Activated naive CD8-positive, alpha-beta T cell treated with anti-CD3 and anti-CD28 coated beads for 36 hours (primary cell): ENCODE measurements around the gene KIAA1958. TPM values are rescaled to one million over a fixed set of nuclear protein-coding genes. Genes with fewer than 3 reads are reported as not detected.

Experiments
- DNase-seq: peaks from one replicate; pipeline ENCODE4 v3.0.0; 2021
- H3K27ac Mint-ChIP-seq: one replicate; pipeline ENCODE4 v1.8.0; 2022; ENCODE audit warnings: mild to moderate bottlenecking, moderate library complexity, mixed read lengths
- H3K27me3 Mint-ChIP-seq: one replicate; pipeline ENCODE4 v1.8.0; 2022; ENCODE audit warnings: mild to moderate bottlenecking, mixed read lengths
- H3K36me3 Mint-ChIP-seq: one replicate; pipeline ENCODE4 v1.8.0; 2021; ENCODE audit warnings: mild to moderate bottlenecking, mixed read lengths
- H3K4me1 Mint-ChIP-seq: one replicate; pipeline ENCODE4 v1.8.0; 2021; ENCODE audit warnings: mixed read lengths
- H3K4me3 Mint-ChIP-seq: one replicate; pipeline ENCODE4 v1.8.0; 2022; ENCODE audit warnings: mild to moderate bottlenecking, moderate library complexity, mixed read lengths
- H3K9me3 Mint-ChIP-seq: one replicate; pipeline ENCODE4 v1.8.0; 2022; ENCODE audit warnings: mixed read lengths
- total RNA-seq, 2 experiments: library from RNA; stranded (reverse); gene quantifications; one replicate each; pipeline ENCODE4 v1.2.3, GENCODE V29; 2021

The KIAA1958 gene
- total RNA-seq, 2 experiments from 2014 or later, result 8.4 to 8.8 TPM

- Mint-ChIP-seq H3K27me3 (no peaks in the 10 kb centered on the region), H3K36me3 (peaks cover 20% of the 10 kb centered on the region), H3K4me3 (no peak overlapping the region), H3K9me3 (no peaks in the 10 kb centered on the region), H3K4me1 (peaks cover 25% of the 10 kb centered on the region), H3K27ac (no peak overlapping the region)
- DNase-seq, result no peak
These were observed 219.3 kb downstream of the KIAA1958 start for GRCh38 chr9:112705768-112706427.

- Mint-ChIP-seq H3K36me3 (peaks cover 28% of the 10 kb centered on the region), H3K4me3 (no peak overlapping the region), H3K27ac (no peak overlapping the region), H3K4me1 (peaks cover 37% of the 10 kb centered on the region), H3K27me3 (no peaks in the 10 kb centered on the region), H3K9me3 (no peaks in the 10 kb centered on the region)
- no peak for DNase-seq
These were observed 224.5 kb downstream of the KIAA1958 start for GRCh38 chr9:112711050-112711689.

GRCh38 chr9:112712678-112713077, 226.1 kb downstream of the KIAA1958 start:
- Mint-ChIP-seq H3K27ac (no peak overlapping the region), H3K4me3 (no peak overlapping the region), H3K4me1 (peaks cover 40% of the 10 kb centered on the region), H3K9me3 (no peaks in the 10 kb centered on the region), H3K27me3 (no peaks in the 10 kb centered on the region), H3K36me3 (peaks cover 26% of the 10 kb centered on the region)
- DNase-seq, result no peak

GRCh38 chr9:112717661-112718331, 231.2 kb downstream of the KIAA1958 start, which contains the start of gene INIP:
INIP (minus strand) TSS chr9:112718117; CDS start chr9:112716485, 1,632 bp downstream.
- peak; percentile 99 for DNase-seq
- Mint-ChIP-seq H3K36me3 (peaks cover 10% of the 10 kb centered on the region), H3K4me1 (peaks cover 25% of the 10 kb centered on the region), H3K27ac (peak within 1 kb of the TSS; percentile 97), H3K9me3 (no peaks in the 10 kb centered on the region), H3K4me3 (peak within 1 kb of the TSS; percentile 99), H3K27me3 (no peaks in the 10 kb centered on the region)

Other genes starting within 250 kb of the KIAA1958 start
- gene PTBP3, start 153.2 kb upstream of the KIAA1958 start, total RNA-seq, result 100 to 1,000 TPM; 116 to 118 TPM
- 10 to 100 TPM; 21.4 to 22.3 TPM for gene HSDL2, start 106.7 kb upstream of the KIAA1958 start, total RNA-seq
- gene INIP, start 231.3 kb downstream of the KIAA1958 start, total RNA-seq, result 10 to 100 TPM; 36.8 to 38.6 TPM